Measurements from ENCODE around the gene BRWD1.

GRCh38 chr21:39345440-39345839 is 32.0 kb upstream of the BRWD1 start:
- TF ChIP-seq CTCF (IDR thresholded peaks at IDR 0.05) (no peak), POLR2A (IDR thresholded peaks at IDR 0.05) (no peak), POLR2AphosphoS5 (IDR thresholded peaks at IDR 0.05; ENCODE audit: insufficient read depth in 1 of 2, low read depth in 1 of 2) (no peak)

Data from vagina (tissue), 2 donors.